ENCODE results near the gene HMG20B.

HMG20B gene

GRCh38 chr19:3625996-3626472 lies 53.3 kb downstream of the HMG20B start:
- no peak for DNase-seq (ENCODE audit: low read depth)
- TF ChIP-seq, protein P1, sequence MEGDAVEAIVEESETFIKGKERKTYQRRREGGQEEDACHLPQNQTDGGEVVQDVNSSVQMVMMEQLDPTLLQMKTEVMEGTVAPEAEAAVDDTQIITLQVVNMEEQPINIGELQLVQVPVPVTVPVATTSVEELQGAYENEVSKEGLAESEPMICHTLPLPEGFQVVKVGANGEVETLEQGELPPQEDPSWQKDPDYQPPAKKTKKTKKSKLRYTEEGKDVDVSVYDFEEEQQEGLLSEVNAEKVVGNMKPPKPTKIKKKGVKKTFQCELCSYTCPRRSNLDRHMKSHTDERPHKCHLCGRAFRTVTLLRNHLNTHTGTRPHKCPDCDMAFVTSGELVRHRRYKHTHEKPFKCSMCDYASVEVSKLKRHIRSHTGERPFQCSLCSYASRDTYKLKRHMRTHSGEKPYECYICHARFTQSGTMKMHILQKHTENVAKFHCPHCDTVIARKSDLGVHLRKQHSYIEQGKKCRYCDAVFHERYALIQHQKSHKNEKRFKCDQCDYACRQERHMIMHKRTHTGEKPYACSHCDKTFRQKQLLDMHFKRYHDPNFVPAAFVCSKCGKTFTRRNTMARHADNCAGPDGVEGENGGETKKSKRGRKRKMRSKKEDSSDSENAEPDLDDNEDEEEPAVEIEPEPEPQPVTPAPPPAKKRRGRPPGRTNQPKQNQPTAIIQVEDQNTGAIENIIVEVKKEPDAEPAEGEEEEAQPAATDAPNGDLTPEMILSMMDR (IDR thresholded peaks at IDR 0.05; ENCODE audit: control insufficient read depth, extremely low read depth, insufficient read depth), result no peak
- peak overlapping the region; percentile 100 for H3K4me3 ChIP-seq (ENCODE audit: low read depth, low read length)

DNA sequence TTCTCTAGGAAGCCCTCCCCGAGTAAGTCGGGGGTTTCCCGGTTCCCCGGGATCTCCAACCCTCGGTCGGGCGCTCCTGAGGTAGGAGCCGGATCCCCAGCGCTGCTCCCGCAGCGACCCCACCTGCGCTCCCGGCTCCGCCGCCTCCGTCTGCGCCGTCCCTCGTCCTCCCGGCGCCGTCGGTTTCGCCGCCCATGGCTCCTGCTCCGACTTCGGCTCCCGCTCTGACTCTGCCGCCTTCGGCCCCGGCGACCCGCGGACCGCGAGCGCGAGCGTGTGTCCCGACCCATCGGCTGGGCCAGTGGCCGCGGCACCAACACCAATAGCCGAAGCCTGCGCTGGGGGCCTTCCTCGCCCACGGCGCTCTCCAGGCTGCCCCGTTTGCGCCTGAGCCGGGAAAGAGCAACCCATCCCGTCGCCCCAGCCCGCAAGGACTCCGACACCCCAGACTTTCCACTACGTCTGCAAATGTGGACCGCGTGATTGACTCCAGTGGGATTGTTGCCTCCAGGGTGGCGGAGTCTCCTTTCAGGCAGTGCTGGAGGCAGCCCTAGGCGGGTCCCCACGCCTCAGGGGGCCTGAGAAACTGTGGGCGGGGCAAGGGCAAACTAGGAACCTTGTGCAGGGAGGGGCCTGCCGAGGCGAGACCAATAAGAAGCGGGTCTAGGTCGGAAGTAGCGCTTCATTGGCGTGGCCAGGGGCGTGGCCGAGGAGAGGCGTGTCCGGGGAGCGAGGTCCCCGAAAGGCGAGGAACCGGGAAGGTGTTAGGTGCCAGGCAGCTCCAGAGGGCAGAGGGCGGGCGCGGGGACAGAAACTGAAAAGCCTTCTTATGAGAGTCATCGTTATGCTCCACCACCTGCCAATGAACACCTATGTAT lies 54.0 kb downstream of the HMG20B start, which contains the start of gene CACTIN:
Gene CACTIN (minus strand): TSS at position 318 of the 878 bp plus-strand sequence. CDS start 28 bp downstream, at position 290.
- peak; percentile 92 for DNase-seq (ENCODE audit: low read depth)
- TF ChIP-seq, protein P1 (IDR thresholded peaks at IDR 0.05; ENCODE audit: control insufficient read depth, extremely low read depth, insufficient read depth), result no peak
- peak within 1 kb of the TSS; percentile 100 for H3K4me3 ChIP-seq (ENCODE audit: low read depth, low read length)

DNA sequence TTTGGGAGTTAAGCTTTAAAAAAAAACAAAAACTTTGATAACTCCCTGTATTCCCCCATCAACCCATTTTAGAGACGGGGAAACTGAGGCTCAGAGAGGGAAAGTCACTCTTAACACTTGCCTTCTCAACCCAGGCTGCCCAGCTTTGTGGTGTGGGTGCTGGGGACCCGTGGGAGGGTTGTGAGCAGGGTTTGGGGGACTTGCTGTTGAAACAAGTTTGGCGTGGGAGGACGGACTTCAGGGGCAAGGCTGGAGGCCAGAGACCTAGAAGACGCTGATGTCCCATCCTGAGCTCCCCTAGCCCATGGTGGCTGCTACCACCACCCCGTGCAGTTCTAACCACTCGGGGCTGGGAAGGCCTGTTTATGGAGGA lies 54.6 kb downstream of the HMG20B start:
- H3K4me3 ChIP-seq (ENCODE audit: low read depth, low read length), result peak overlapping the region; percentile 100
- TF ChIP-seq, protein P1 (IDR thresholded peaks at IDR 0.05; ENCODE audit: control insufficient read depth, extremely low read depth, insufficient read depth), result no peak
- no peak for DNase-seq (ENCODE audit: low read depth)
